Measurements from ENCODE around the gene WWC2. TPM values are rescaled to one million over a fixed set of nuclear protein-coding genes. Genes with fewer than 3 reads are reported as not detected.

The WWC2 gene
- total RNA-seq, 1 experiment from 2014 or later = 39.1 TPM

- TF ChIP-seq CTCF (IDR thresholded peaks at IDR 0.05 in 2 of 3, conservative IDR thresholded peaks at IDR 0.05 in 1 of 3; ENCODE audit: borderline replicate concordance in 1 of 3, insufficient read depth in 1 of 3, low read depth in 2 of 3, low read length in 2 of 3) = no peak
Observed at GRCh38 chr4:183329954-183330742, 231.1 kb downstream of the WWC2 start (continued).

- no peak for ATAC-seq
- Histone ChIP-seq H3K4me3 (replicated peaks in 1 of 2; ENCODE audit: low read depth in 1 of 2, low read length in 2 of 2) (no peak overlapping the region), H3K27ac (ENCODE audit: low read depth, low read length) (no peak overlapping the region), H2AFZ (ENCODE audit: low read depth, low read length, poor library complexity, severe bottlenecking) (no peak overlapping the region), H3K4me2 (ENCODE audit: low read length) (no peak overlapping the region), H3K4me1 (ENCODE audit: control insufficient read depth in 1 of 2, insufficient read depth in 2 of 2, low read length in 2 of 2) (peaks cover 24 to 42% of the 10 kb centered on the region in 2 experiments), H3K9me3 (ENCODE audit: control insufficient read depth in 1 of 2, insufficient read depth in 1 of 2, low read depth in 1 of 2, low read length in 2 of 2) (peaks cover 0 to 7% of the 10 kb centered on the region in 2 experiments; a peak in 1 of 4 replicates), H3K9ac (ENCODE audit: low read length) (no peak overlapping the region), H3K79me2 (ENCODE audit: insufficient read depth, low read length) (no peaks in the 10 kb centered on the region), H3K36me3 (ENCODE audit: control insufficient read depth in 1 of 2, insufficient read depth in 2 of 2, low read length in 2 of 2) (no peaks in the 10 kb centered on the region), H3K9me2 (ENCODE audit: insufficient read depth) (no peaks in the 10 kb centered on the region), H3K27me3 (ENCODE audit: insufficient read depth, low read length) (no peaks in the 10 kb centered on the region), H4K20me1 (ENCODE audit: insufficient read depth) (no peaks in the 10 kb centered on the region)
- ChIA-PET POLR2A (no interaction called here), CTCF (no interaction called here), RAD21 (ENCODE audit: low non-redundant PET in 1 of 2, low total read pairs in 2 of 2, uncharacterized antibody in 2 of 2, unreplicated experiment in 2 of 2) (no interaction called here)
- TF ChIP-seq EZH2phosphoT487 (IDR thresholded peaks at IDR 0.05; ENCODE audit: borderline replicate concordance) (no peak), TCF7L2 (IDR thresholded peaks at IDR 0.05; ENCODE audit: borderline replicate concordance, extremely low read depth, insufficient read depth, insufficient read length) (no peak), CBX3 (IDR thresholded peaks at IDR 0.05; ENCODE audit: low read depth) (no peak), SIN3A (IDR thresholded peaks at IDR 0.05; ENCODE audit: low read depth) (no peak), SP1 (IDR thresholded peaks at IDR 0.05; ENCODE audit: low read depth) (no peak), FOSL1 (IDR thresholded peaks at IDR 0.05; ENCODE audit: low read depth) (no peak), JUND (IDR thresholded peaks at IDR 0.05) (no peak), YY1 (IDR thresholded peaks at IDR 0.05; ENCODE audit: extremely low read depth, insufficient replicate concordance, low read depth, low read length) (no peak), ZNF274 (IDR thresholded peaks at IDR 0.05; ENCODE audit: low read depth, low read length) (no peak)
- no TSS peak for BruUV-seq (replicated peaks)
- DNase-seq (ENCODE audit: low read depth, low spot score) = no peak
- intact Hi-C loops (cut with micrococcal nuclease) = no loop called here
Observed at GRCh38 chr4:183330841-183331240, 231.8 kb downstream of the WWC2 start.
